Measurements from ENCODE around the gene NMBR.

- TF ChIP-seq EZH2 (IDR thresholded peaks at IDR 0.05; ENCODE audit: borderline replicate concordance, insufficient read depth, low read depth, low read length, poor library complexity, severe bottlenecking) (no peak), CTCF (IDR thresholded peaks at IDR 0.05) (no peak)
Observed at GRCh38 chr6:142167071-142167470, 20.1 kb upstream of the NMBR start.
